ENCODE measurements around the gene PRSS12. TPM values are rescaled to one million over a fixed set of nuclear protein-coding genes. Genes with fewer than 3 reads are reported as not detected.
A peak's percentile ranks its signal among the peaks of the same experiment; 100 is the strongest.

PRSS12 gene
- 13.8 TPM for total RNA-seq (2021; ENCODE audit: unreplicated experiment)
- polyA plus RNA-seq (2012): 10.1 and 10.7 TPM in 2 replicates
- Bru-seq, nascent RNA: percentile 54 among the genes with signal in this experiment
- BruChase-seq, experiment 1, labeled RNA remaining after a 6-hour chase: percentile 55 among the genes with signal in this experiment
- BruChase-seq, experiment 2, labeled RNA remaining after a 2-hour chase: percentile 54 among the genes with signal in this experiment
- long read RNA-seq, full-length matches to known transcripts: 15 of 31 reads
- long read RNA-seq, partial matches to known transcripts: 9 of 31 reads
- long read RNA-seq, other reads (novel, unspliced or antisense): 7 of 31 reads

- BruUV-seq (replicated peaks): no TSS peak
- H3K9ac ChIP-seq (ENCODE audit: low read length): peak within 1 kb of the TSS; percentile 64
Observed at GRCh38 chr4:118352843-118353533, at the start of gene PRSS12. TSS of gene PRSS12 (minus strand) at chr4:118353003. CDS start at chr4:118352720, 283 bp downstream.

More at GRCh38 chr4:118352843-118353533, at the start of gene PRSS12:
- ChIA-PET CTCF (interaction anchor here (0.8 to 2.8 kb wide), 14 partner anchors 9 to 330 kb away, joined by 3 to 14 read pairs (median 4); no protein-coding TSS in a partner anchor), RAD21 (ENCODE audit: low non-redundant PET in 1 of 2, low total read pairs in 2 of 2, uncharacterized antibody in 2 of 2, unreplicated experiment in 2 of 2) (no interaction called here), POLR2A (interaction anchor here (0.8 to 1.3 kb wide), 3 partner anchors 9 to 70 kb away, joined by 3 to 8 read pairs (median 6); no protein-coding TSS in a partner anchor)
- Histone ChIP-seq H3K4me2 (ENCODE audit: low read length) (peak within 1 kb of the TSS; percentile 99), H3K4me3 (replicated peaks in 1 of 2; ENCODE audit: low read depth in 1 of 2, low read length in 2 of 2) (peak within 1 kb of the TSS; percentile 51 to 75), H3K36me3 (ENCODE audit: control insufficient read depth in 1 of 2, insufficient read depth in 2 of 2, low read length in 2 of 2) (no peaks in the 10 kb centered on the region), H3K79me2 (ENCODE audit: insufficient read depth, low read length) (no peaks in the 10 kb centered on the region), H3K27ac (ENCODE audit: low read depth, low read length) (peak within 1 kb of the TSS; percentile 40; the same call in 1 of the 2 replicates), H3K9me2 (ENCODE audit: insufficient read depth) (no peaks in the 10 kb centered on the region), H2AFZ (ENCODE audit: low read depth, low read length, poor library complexity, severe bottlenecking) (peak within 1 kb of the TSS; percentile 96), H3K9me3 (ENCODE audit: control insufficient read depth in 1 of 2, insufficient read depth in 1 of 2, low read depth in 1 of 2, low read length in 2 of 2) (no peaks in the 10 kb centered on the region), H3K27me3 (ENCODE audit: insufficient read depth, low read length) (no peaks in the 10 kb centered on the region), H3K4me1 (ENCODE audit: control insufficient read depth in 1 of 2, insufficient read depth in 2 of 2, low read length in 2 of 2) (peaks cover 3 to 41% of the 10 kb centered on the region in 2 experiments; a peak in 3 of 4 replicates), H4K20me1 (ENCODE audit: insufficient read depth) (no peaks in the 10 kb centered on the region)
- intact Hi-C loops (cut with micrococcal nuclease): loop anchor here (1.0 kb wide), 1 partner anchor 72 kb away; no protein-coding TSS in a partner anchor
- TF ChIP-seq ZFX (IDR thresholded peaks at IDR 0.05): peak; percentile 58
- no peak; the same call in 1 of the 2 replicates for TF ChIP-seq SIN3A (IDR thresholded peaks at IDR 0.05; ENCODE audit: low read depth)
- TF ChIP-seq ZNF274 (IDR thresholded peaks at IDR 0.05; ENCODE audit: low read depth, low read length): no peak
- peak; percentile 44 for TF ChIP-seq YY1 (IDR thresholded peaks at IDR 0.05; ENCODE audit: extremely low read depth, insufficient replicate concordance, low read depth, low read length)
- no peak for TF ChIP-seq ELF1 (IDR thresholded peaks at IDR 0.05; ENCODE audit: borderline replicate concordance, low read depth)
- no peak; the same call in 1 of the 2 replicates for TF ChIP-seq SRF (IDR thresholded peaks at IDR 0.05; ENCODE audit: low read depth)
- TF ChIP-seq FOSL1 (IDR thresholded peaks at IDR 0.05; ENCODE audit: low read depth): no peak
- peak; percentile 44; the same call in 1 of the 2 replicates for TF ChIP-seq RAD21 (IDR thresholded peaks at IDR 0.05; ENCODE audit: low read depth)
- TF ChIP-seq CBX3 (IDR thresholded peaks at IDR 0.05; ENCODE audit: low read depth): peak; percentile 70
- TF ChIP-seq TCF7L2 (IDR thresholded peaks at IDR 0.05; ENCODE audit: borderline replicate concordance, extremely low read depth, insufficient read depth, insufficient read length): no peak
- no peak for TF ChIP-seq JUND (IDR thresholded peaks at IDR 0.05)
- TF ChIP-seq SP1 (IDR thresholded peaks at IDR 0.05; ENCODE audit: low read depth): no peak
- TF ChIP-seq EGR1 (IDR thresholded peaks at IDR 0.05; ENCODE audit: low read depth): peak; percentile 42
- peak; percentile 73 for TF ChIP-seq MAX (IDR thresholded peaks at IDR 0.05)
- no peak for TF ChIP-seq CEBPB (IDR thresholded peaks at IDR 0.05; ENCODE audit: low read depth)
- TF ChIP-seq CTCF (IDR thresholded peaks at IDR 0.05 in 2 of 3, conservative IDR thresholded peaks at IDR 0.05 in 1 of 3; ENCODE audit: borderline replicate concordance in 1 of 3, insufficient read depth in 1 of 3, low read depth in 2 of 3, low read length in 2 of 3): peak; percentile 52 to 85 (median 66)
- TF ChIP-seq, protein P1, sequence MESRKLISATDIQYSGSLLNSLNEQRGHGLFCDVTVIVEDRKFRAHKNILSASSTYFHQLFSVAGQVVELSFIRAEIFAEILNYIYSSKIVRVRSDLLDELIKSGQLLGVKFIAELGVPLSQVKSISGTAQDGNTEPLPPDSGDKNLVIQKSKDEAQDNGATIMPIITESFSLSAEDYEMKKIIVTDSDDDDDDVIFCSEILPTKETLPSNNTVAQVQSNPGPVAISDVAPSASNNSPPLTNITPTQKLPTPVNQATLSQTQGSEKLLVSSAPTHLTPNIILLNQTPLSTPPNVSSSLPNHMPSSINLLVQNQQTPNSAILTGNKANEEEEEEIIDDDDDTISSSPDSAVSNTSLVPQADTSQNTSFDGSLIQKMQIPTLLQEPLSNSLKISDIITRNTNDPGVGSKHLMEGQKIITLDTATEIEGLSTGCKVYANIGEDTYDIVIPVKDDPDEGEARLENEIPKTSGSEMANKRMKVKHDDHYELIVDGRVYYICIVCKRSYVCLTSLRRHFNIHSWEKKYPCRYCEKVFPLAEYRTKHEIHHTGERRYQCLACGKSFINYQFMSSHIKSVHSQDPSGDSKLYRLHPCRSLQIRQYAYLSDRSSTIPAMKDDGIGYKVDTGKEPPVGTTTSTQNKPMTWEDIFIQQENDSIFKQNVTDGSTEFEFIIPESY (IDR thresholded peaks at IDR 0.05; ENCODE audit: extremely low read depth, insufficient replicate concordance, low read length): no peak
- no peak for TF ChIP-seq EZH2 (IDR thresholded peaks at IDR 0.05)
- TF ChIP-seq EZH2phosphoT487 (IDR thresholded peaks at IDR 0.05; ENCODE audit: borderline replicate concordance): no peak
- no peak for TF ChIP-seq POLR2AphosphoS5 (IDR thresholded peaks at IDR 0.05; ENCODE audit: low read depth, low read length)
- TF ChIP-seq POLR2A (IDR thresholded peaks at IDR 0.05; ENCODE audit: borderline replicate concordance, extremely low read depth, insufficient read depth, insufficient read length): no peak
- TF ChIP-seq ATF3 (IDR thresholded peaks at IDR 0.05): no peak
- peak; percentile 57 for DNase-seq (ENCODE audit: low read depth, low spot score)
- peak; percentile 93 for ATAC-seq
